ENCODE data around the gene FBLL1. TPM values are rescaled to one million over a fixed set of nuclear protein-coding genes. Genes with fewer than 3 reads are reported as not detected.

The FBLL1 gene
- total and polyA plus RNA-seq, 9 of the 15 experiments (the other 6 are each of a cell fraction or from before 2014, with no cell fraction given) = not detected

- TF ChIP-seq TEAD2 (tag; IDR thresholded peaks at IDR 0.05) = 0 out of 2 replicates have a peak, but pooled peaks have one; percentile 23
- 0 out of 2 replicates have a peak, but pooled peaks have one; percentile 27 for TF ChIP-seq OTX1 (CRISPR knock-in tag; IDR thresholded peaks at IDR 0.05)
- no peak for TF ChIP-seq SRSF9 (IDR thresholded peaks at IDR 0.05; ENCODE audit: borderline replicate concordance, low read depth, low read length)
- no peak for TF ChIP-seq ZNF644 (tag; IDR thresholded peaks at IDR 0.05; ENCODE audit: low read depth)
- no peak for TF ChIP-seq ZNF133 (CRISPR knock-in tag; IDR thresholded peaks at IDR 0.05)
- 0 out of 2 replicates have a peak, but pooled peaks have one; percentile 29 for TF ChIP-seq DEAF1 (CRISPR knock-in tag; IDR thresholded peaks at IDR 0.05)
- TF ChIP-seq CHCHD3 (CRISPR knock-in tag; IDR thresholded peaks at IDR 0.05) = no peak
- no peak for TF ChIP-seq ZNF655 (CRISPR knock-in tag; IDR thresholded peaks at IDR 0.05)
- no peak for TF ChIP-seq FOXP1 (CRISPR knock-in tag; IDR thresholded peaks at IDR 0.05)
- TF ChIP-seq THRB (CRISPR knock-in tag; conservative IDR thresholded peaks at IDR 0.05) = no peak
- no peak for TF ChIP-seq ZNF212 (CRISPR knock-in tag; IDR thresholded peaks at IDR 0.05)
- TF ChIP-seq ZNF280A (IDR thresholded peaks at IDR 0.05; ENCODE audit: low read depth, partially characterized antibody) = no peak
- TF ChIP-seq ZKSCAN8 (CRISPR knock-in tag; IDR thresholded peaks at IDR 0.05) = no peak; the same call in 1 of the 2 replicates
- TF ChIP-seq NFYB (IDR thresholded peaks at IDR 0.05; ENCODE audit: extremely low read depth, insufficient read length) = no peak
- peak; percentile 65; the same call in 1 of the 2 replicates for TF ChIP-seq PHF8 (IDR thresholded peaks at IDR 0.05; ENCODE audit: borderline replicate concordance, low read length)
- no peak for TF ChIP-seq IRF9 (tag; IDR thresholded peaks at IDR 0.05)
- TF ChIP-seq HNRNPK (IDR thresholded peaks at IDR 0.05; ENCODE audit: low read depth, low read length, poor library complexity, severe bottlenecking) = no peak
- TF ChIP-seq XRCC4 (IDR thresholded peaks at IDR 0.05; ENCODE audit: extremely low read depth, insufficient read depth, insufficient read length) = no peak
- TF ChIP-seq MYC (IDR thresholded peaks at IDR 0.05; ENCODE audit: low read depth, low read length) = peak; percentile 5; the same call in 1 of the 2 replicates
- TF ChIP-seq MYC (CRISPR knock-in tag; IDR thresholded peaks at IDR 0.05; ENCODE audit: borderline replicate concordance, low read depth) = no peak
- 0 out of 2 replicates have a peak, but pooled peaks have one; percentile 42 for TF ChIP-seq ZNF75A (CRISPR knock-in tag; IDR thresholded peaks at IDR 0.05)
Observed at GRCh38 chr5:168579488-168580226, 50.6 kb downstream of the FBLL1 start (continued).

Measured in K562 (cell line).